ENCODE results near the gene PCDHGA9.

The PCDHGA9 gene

DNA sequence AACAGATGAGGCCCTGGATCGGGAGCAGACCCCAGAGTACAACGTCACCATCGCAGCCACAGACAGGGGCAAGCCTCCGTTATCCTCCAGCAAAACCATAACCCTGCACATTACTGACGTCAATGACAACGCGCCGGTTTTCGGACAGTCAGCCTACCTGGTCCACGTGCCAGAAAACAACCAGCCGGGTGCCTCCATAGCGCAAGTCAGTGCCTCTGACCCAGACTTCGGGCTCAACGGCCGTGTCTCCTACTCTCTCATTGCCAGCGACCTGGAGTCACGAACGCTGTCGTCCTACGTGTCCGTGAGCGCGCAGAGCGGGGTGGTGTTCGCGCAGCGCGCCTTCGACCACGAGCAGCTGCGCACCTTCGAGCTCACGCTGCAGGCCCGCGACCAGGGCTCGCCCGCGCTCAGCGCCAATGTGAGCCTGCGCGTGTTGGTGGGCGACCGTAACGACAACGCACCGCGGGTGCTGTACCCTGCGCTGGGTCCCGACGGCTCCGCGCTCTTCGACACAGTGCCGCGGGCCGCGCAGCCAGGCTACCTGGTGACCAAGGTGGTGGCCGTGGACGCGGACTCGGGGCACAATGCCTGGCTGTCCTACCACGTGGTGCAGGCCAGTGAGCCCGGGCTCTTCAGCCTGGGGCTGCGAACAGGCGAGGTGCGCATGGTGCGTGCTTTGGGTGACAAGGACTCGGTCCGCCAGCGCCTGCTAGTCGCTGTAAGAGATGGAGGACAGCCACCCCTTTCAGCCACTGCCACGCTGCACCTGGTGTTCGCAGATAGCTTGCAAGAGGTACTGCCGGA is 16.7 kb downstream of the PCDHGA9 start:
- Histone ChIP-seq H3K4me3 (ENCODE audit: low read length) (no peak overlapping the region), H3K36me3 (replicated peaks; ENCODE audit: low read depth, low read length) (no peaks in the 10 kb centered on the region), H3K9ac (ENCODE audit: low read length) (no peak overlapping the region), H3K4me2 (ENCODE audit: low read length) (no peak overlapping the region), H2AFZ (ENCODE audit: low read depth, low read length) (no peak overlapping the region), H3K4me1 (ENCODE audit: low read length) (no peaks in the 10 kb centered on the region), H3K79me2 (ENCODE audit: low read length) (no peaks in the 10 kb centered on the region), H3K9me3 (ENCODE audit: insufficient read depth, low read length) (no peaks in the 10 kb centered on the region), H3K27ac (ENCODE audit: low read length) (no peak overlapping the region), H3K27me3 (ENCODE audit: low read depth, low read length) (no peaks in the 10 kb centered on the region), H4K20me1 (ENCODE audit: insufficient read depth, low read length) (no peaks in the 10 kb centered on the region)
- TF ChIP-seq CTCF (IDR thresholded peaks at IDR 0.05; ENCODE audit: low read depth, low read length) (no peak), EZH2phosphoT487 (IDR thresholded peaks at IDR 0.05; ENCODE audit: low read depth) (no peak)

DNA sequence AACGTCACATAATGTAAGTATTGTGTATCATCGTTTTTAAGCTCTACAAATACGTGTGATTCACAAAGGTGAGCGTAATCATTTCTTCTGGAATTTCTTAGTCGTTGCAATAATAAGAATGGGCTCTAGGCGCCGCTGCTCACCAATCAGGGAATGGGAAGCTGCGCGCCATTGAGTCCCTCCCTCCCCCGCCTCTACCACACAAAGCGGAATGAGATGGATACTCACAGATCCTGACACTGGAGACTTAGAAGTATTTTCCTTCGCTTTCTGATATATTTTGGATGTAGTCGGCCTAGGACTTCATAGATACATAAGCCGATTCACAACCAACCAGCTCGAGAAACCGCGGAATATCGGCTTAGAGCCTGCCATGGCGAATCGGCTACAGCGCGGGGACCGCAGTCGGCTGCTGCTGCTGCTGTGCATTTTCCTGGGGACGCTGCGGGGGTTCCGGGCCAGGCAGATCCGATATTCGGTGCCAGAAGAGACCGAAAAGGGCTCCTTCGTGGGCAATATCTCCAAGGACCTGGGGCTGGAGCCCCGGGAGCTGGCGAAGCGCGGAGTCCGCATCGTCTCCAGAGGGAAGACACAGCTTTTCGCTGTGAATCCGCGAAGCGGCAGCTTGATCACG is 18.4 kb downstream of the PCDHGA9 start, which contains the start of gene PCDHGA11:
PCDHGA11 (plus strand) TSS at position 197 of the 634 bp plus-strand sequence; CDS start at position 374, 177 bp downstream.
- Histone ChIP-seq H3K27me3 (ENCODE audit: low read depth, low read length) (no peaks in the 10 kb centered on the region), H3K4me1 (ENCODE audit: low read length) (no peaks in the 10 kb centered on the region), H3K79me2 (ENCODE audit: low read length) (no peaks in the 10 kb centered on the region), H3K9me3 (ENCODE audit: insufficient read depth, low read length) (no peaks in the 10 kb centered on the region), H3K36me3 (replicated peaks; ENCODE audit: low read depth, low read length) (no peaks in the 10 kb centered on the region), H3K4me2 (ENCODE audit: low read length) (peak within 1 kb of the TSS; percentile 89), H3K9ac (ENCODE audit: low read length) (peak within 1 kb of the TSS; percentile 61), H3K4me3 (ENCODE audit: low read length) (peak within 1 kb of the TSS; percentile 93), H2AFZ (ENCODE audit: low read depth, low read length) (peak within 1 kb of the TSS; percentile 95), H3K27ac (ENCODE audit: low read length) (no peak within 1 kb of the TSS), H4K20me1 (ENCODE audit: insufficient read depth, low read length) (no peaks in the 10 kb centered on the region)
- TF ChIP-seq CTCF (IDR thresholded peaks at IDR 0.05; ENCODE audit: low read depth, low read length) = peak; percentile 65
- no peak for TF ChIP-seq EZH2phosphoT487 (IDR thresholded peaks at IDR 0.05; ENCODE audit: low read depth)

GRCh38 chr5:141421489-141421855 is 18.9 kb downstream of the PCDHGA9 start:
- no peak overlapping the region for H3K27ac ChIP-seq (ENCODE audit: low read length)
- H3K4me1 ChIP-seq (ENCODE audit: low read length) = no peaks in the 10 kb centered on the region
- TF ChIP-seq CTCF (IDR thresholded peaks at IDR 0.05; ENCODE audit: low read depth, low read length) (no peak), EZH2phosphoT487 (IDR thresholded peaks at IDR 0.05; ENCODE audit: low read depth) (no peak)
- no peaks in the 10 kb centered on the region for H4K20me1 ChIP-seq (ENCODE audit: insufficient read depth, low read length)
- no peaks in the 10 kb centered on the region for H3K9me3 ChIP-seq (ENCODE audit: insufficient read depth, low read length)
- H3K9ac ChIP-seq (ENCODE audit: low read length) = peak overlapping the region; percentile 61
- H2AFZ ChIP-seq (ENCODE audit: low read depth, low read length) = peak overlapping the region; percentile 95
- H3K36me3 ChIP-seq (replicated peaks; ENCODE audit: low read depth, low read length) = no peaks in the 10 kb centered on the region
- H3K4me3 ChIP-seq (ENCODE audit: low read length) = peak overlapping the region; percentile 93
- no peaks in the 10 kb centered on the region for H3K79me2 ChIP-seq (ENCODE audit: low read length)
- H3K27me3 ChIP-seq (ENCODE audit: low read depth, low read length) = no peaks in the 10 kb centered on the region
- H3K4me2 ChIP-seq (ENCODE audit: low read length) = peak overlapping the region; percentile 89

DNA sequence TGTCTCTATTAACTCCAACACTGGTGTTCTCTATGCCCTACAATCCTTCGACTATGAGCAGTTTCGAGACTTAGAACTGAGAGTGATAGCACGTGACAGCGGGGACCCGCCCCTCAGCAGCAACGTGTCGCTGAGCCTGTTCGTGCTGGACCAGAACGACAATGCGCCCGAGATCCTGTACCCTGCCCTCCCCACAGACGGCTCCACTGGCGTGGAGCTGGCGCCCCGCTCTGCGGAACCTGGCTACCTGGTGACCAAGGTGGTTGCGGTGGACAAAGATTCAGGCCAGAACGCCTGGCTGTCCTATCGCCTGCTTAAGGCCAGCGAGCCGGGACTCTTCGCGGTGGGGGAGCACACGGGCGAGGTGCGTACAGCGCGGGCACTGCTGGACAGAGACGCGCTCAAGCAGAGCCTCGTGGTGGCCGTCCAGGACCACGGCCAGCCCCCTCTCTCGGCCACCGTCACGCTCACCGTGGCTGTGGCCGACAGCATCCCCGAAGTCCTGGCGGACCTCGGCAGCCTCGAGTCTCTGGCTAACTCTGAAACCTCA is 20.2 kb downstream of the PCDHGA9 start:
- Histone ChIP-seq H3K9ac (ENCODE audit: low read length) (no peak overlapping the region), H2AFZ (ENCODE audit: low read depth, low read length) (no peak overlapping the region), H3K4me2 (ENCODE audit: low read length) (no peak overlapping the region), H3K27me3 (ENCODE audit: low read depth, low read length) (no peaks in the 10 kb centered on the region), H3K27ac (ENCODE audit: low read length) (no peak overlapping the region), H4K20me1 (ENCODE audit: insufficient read depth, low read length) (no peaks in the 10 kb centered on the region), H3K36me3 (replicated peaks; ENCODE audit: low read depth, low read length) (no peaks in the 10 kb centered on the region), H3K4me1 (ENCODE audit: low read length) (no peaks in the 10 kb centered on the region), H3K9me3 (ENCODE audit: insufficient read depth, low read length) (no peaks in the 10 kb centered on the region), H3K4me3 (ENCODE audit: low read length) (no peak overlapping the region), H3K79me2 (ENCODE audit: low read length) (no peaks in the 10 kb centered on the region)
- TF ChIP-seq CTCF (IDR thresholded peaks at IDR 0.05; ENCODE audit: low read depth, low read length) (no peak), EZH2phosphoT487 (IDR thresholded peaks at IDR 0.05; ENCODE audit: low read depth) (no peak)

All from OCI-LY3 (cell line).